NCI-H2171 treated with DMSO at 0.1 percent for 48 hours (cell line): ENCODE data around the gene APBA2.

ENCODE experiments used
- DNase-seq: peaks from one replicate; lab custom pipeline; 2025; lab: John Stamatoyannopoulos, UW

The APBA2 gene

DNA sequence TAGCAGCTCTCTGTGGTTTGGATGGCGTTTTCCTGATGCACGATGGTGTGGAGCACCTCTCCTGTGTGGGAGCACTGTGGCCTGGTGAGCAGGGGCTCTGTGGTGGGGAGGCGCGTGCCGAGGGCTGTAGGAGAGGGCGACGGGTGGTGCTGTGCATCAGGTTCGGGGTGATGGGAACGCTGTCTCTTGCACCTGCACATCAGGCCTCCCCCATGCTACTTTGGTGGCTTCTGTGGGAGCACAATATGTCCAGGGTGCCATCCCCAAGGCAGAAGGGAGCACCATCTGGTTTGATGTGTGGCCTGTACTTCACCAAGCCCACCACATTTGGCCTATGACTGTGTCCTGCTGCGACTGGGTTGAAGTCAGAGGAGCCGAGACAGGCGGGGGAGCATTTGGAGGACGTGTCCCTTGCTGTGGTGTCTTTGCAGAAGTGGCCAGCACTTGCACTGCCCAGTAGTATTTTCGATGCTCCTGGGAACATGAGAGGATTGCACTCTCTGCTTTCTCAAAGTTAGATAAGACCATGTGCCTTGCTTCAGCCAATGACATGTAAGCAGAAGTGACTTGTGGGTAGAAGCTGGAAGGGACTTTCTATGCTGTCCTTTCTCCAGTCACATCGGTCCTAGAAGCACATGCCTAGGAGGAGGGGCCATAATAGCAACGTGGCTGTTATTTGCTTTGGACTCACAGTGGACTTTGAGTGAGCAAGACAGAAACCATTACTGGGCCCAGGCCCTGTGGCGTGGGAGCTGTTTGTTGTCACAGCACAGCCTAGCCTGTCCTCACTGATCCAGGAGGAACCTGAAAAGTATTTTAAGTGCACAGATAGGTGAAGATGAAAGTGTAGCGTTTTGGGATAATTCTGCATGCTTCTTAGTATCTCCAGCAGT, 72.1 kb downstream of the APBA2 start:
- no peak for DNase-seq

DNA sequence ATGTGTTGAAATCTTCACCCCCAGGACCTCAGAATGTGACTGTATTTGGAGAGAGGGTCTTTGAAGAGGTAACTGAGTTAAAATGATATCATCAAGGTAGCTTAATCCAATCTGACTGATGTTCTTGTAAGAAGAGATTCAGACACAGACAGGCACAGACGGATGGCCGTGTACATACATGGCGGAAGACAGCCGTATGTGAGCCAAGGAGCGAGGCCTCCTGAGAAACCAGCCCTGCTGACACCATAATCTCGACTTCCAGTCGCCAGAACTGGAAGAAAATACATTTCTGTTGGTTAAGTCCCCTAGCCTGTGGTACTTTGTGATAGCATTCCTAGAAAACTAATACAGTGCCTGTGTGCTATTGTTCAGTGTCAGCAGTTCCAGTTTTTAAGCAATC, 73.6 kb downstream of the APBA2 start:
- DNase-seq = no peak

- no peak for DNase-seq
Observed at GRCh38 chr15:28960979-28961378, 75.2 kb downstream of the APBA2 start.

GRCh38 chr15:28961391-28961790, 75.6 kb downstream of the APBA2 start:
- DNase-seq = no peak

DNA sequence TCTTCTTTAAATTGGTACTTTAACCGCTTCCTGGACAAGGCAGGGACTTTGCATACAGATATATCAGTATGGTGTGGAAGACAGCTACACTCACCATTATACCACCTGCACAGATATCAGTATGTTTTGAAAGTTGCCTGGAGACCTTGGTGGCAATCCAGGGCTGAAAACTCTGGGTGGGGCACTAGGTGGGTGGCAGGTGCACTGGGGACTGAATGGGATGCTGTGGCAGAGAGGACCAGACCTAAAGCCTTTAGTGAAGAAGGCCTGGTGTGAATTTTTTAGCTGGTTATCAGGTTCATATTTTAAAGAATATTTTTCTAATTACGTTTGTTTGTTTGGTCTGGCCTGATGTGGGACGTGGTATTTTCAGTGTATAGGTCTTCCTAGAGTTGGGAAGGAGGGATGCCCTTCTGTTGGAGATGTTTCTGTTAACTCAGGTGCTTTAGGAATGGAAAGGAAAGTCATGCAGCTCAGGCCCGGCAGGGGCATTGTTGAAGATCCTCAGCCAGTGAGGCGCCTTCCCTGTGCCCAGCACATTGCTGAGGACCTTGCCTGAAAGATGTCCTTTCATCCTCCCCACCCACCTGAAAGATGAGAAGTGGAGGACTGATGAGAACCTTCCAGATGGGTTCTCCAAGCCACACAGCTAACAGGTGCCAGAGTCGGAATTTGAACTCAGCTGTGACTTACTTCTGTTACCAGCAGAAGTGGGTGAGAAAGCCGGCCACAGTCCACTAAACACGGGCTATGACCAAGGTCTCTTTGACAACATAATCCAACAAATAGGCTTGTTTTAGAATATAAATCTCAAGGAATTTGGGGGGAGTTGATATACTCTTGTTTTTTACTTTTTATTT, 77.3 kb downstream of the APBA2 start:
- no peak for DNase-seq

- no peak for DNase-seq
Observed at GRCh38 chr15:28963711-28964081, 77.9 kb downstream of the APBA2 start.

DNA sequence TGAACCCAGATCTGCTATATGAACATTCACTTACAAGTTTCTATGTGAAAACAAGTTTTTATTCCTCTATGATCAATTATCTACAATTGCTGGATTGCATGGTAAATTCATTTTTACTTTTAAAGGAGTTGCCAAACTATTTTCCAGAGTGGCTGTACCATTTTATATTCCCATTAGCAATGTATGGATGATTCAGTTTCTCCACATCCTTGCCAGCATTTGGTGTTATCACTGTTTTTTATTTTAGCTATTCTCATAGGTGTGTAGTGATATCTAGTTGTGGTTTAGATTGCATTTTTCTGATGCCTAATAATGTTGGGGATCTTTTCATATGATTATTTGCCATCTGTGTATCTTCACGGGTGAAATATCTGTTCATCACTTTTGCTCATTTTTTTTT, 78.3 kb downstream of the APBA2 start:
- no peak for DNase-seq

DNA sequence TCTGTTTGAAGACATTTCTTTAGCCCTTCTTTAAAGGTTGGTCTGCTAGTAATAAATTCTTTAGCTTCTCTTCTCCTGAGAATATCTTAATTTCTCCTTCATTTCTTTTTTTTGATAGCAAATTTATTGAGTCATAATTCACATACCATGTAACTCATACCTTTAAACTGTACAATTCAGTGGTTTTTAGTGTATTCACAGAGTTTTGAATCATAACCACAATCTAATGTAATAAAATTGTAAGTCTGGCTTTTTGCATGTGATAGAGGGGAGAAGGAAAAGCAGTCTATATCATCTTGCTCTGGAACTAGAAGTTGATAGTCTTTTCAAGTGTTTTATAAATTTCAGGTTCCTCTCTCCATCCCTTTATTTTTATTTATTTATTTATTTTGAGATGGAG, 81.3 kb downstream of the APBA2 start:
- DNase-seq = no peak

DNA sequence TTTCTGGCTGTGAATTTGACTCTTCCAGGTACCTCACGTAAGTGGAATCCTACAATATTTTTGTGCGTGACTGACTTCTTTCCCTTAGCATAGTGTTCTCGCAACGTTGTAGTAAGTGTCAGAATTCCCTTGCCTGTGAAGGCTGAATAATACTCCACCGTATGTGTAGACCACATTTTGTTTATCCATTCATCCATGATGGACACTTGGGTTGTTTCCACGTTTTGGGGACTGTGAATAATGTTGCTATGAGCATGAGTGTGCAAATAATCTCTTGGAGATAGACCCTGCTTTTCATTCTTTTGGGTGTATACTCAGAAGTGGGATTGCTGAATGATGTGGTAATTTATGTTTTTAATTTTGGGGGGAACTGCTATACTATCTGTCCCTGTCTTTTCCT, 82.2 kb downstream of the APBA2 start:
- no peak for DNase-seq

- DNase-seq = no peak
Observed at GRCh38 chr15:28969511-28970085, 83.8 kb downstream of the APBA2 start.

DNA sequence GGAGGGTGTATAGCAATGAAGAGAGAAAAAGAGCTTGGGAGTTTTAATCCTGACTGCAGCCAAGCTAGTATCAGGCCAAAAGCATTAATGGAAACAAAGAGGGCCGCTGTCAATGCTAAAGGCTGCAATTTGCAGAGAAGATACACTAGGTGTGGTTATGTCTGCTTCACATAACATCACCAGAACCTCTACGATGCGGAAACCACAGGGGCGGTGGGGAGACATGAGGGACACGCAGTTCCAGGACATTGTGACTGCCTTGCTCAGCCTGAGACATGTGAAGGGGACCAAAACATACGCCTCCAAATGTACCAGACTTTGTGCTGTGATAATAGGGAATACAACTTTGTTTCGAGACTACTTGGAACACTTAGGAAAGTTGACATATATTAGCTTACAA, 88.4 kb downstream of the APBA2 start:
- no peak for DNase-seq

DNA sequence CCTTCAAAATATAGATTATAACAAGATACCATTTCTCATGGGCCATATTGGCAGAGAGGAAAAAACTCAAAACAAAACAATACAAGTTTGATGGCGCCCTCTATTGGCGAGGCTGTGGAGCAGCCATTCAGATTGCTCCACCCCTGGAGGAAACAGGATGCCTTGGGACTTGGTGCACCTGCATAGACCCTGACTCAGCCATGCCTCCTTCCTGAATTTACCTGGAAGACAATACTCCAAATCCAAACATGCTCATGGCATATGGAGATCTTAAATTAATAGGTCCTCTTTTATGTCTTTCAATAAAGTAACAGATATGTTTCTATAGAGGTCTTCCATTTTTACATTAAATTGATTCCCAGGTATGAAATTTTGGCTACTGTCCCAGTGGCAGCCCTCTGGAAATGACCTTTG, 90.0 kb downstream of the APBA2 start:
- peak; percentile 57 for DNase-seq

- DNase-seq = no peak
Observed at GRCh38 chr15:28977377-28978010, 91.7 kb downstream of the APBA2 start.

- no peak for DNase-seq
Observed at GRCh38 chr15:28978011-28978378, 92.2 kb downstream of the APBA2 start.

- no peak for DNase-seq
Observed at GRCh38 chr15:28978661-28979060, 92.9 kb downstream of the APBA2 start.

GRCh38 chr15:28979208-28979841, 93.6 kb downstream of the APBA2 start:
- no peak for DNase-seq

DNA sequence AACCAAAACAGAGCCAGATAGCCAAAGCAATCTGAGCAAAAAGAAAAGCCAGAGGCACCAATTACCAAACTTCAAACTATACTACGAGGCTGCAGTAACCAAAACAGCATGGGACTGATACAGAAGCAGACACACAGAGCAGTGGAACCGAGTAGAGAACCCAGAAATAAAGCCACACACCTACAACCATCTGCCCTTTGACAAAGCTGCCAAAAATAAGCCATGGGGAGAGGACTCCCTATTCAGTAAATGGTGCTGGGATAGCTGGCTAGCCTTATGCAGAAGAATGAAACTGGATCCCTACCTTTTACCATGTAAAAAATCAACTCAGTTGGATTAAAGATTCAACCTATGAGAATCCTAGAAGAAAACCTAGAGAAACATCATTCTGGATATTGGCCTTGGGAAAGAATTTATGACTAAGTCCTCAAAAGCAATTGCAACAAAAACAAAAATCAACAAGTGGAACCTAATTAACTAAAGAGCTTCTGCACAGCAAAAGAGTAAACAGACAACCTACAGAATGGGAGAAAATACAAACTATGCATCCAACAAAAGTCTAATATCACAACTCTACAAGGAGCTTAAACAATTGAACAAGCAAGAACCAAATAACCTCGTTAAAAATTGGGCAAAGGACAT, 95.1 kb downstream of the APBA2 start:
- no peak for DNase-seq

DNA sequence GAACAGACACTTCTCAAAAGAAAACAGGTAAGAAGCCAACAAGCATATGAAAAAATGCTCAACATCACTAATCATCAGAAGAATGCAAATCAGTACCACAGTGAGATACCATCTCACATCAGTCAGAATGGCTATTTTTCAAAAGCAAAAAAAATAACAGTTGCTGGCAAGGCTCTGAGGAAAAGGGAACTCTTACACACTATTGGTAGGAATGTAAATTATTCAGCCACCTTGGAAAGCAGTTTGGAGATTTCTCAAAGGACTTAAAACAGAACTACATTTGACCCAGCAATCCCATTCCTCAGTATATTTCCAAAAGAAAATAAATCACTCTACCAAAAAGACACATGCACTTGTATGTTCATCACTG, 95.6 kb downstream of the APBA2 start:
- no peak for DNase-seq

- no peak for DNase-seq
Observed at GRCh38 chr15:28981921-28982320, 96.1 kb downstream of the APBA2 start.

DNA sequence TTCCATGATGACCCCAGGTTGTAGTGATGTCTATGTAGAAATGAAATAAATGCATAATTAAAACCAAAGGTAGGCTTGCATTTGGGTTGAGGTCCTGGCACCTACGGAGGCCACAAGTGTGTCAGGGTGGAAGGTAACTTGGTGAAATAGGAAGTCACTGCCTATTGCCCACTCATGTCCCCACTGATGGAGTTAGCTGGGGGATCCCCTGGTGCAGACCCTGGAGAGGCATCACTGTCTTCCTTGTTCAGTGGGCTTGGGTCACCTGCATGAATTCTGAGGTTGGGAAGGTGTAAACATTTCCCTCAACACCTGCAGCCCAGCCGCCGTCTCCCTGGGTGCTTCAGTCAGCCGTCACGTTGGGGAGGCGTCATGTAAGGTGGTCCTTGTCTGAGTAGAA, 97.1 kb downstream of the APBA2 start:
- DNase-seq = no peak
